Urinary bladder (tissue), 2 donors: ENCODE measurements around the gene C11orf65. TPM values are rescaled to one million over a fixed set of nuclear protein-coding genes. Genes with fewer than 3 reads are reported as not detected.

ENCODE experiments used
- polyA plus RNA-seq: library from polyadenylated mRNA; stranded (reverse); fragments of 200-250 nt; gene quantifications from one replicate; pipeline ENCODE4 v1.2.3, GENCODE V29; 2013
- total RNA-seq: library from RNA; depleted of rRNA; stranded (reverse); fragments of >200 nt; gene quantifications from one replicate; pipeline ENCODE4 v1.2.3, GENCODE V29; 2014
- donor health status: healthy.

The C11orf65 gene
- total and polyA plus RNA-seq, 2 donors = 0.18 to 1.4 TPM

Other genes with a start within 250 kb of the C11orf65 start
- gene NPAT, start 244.9 kb downstream of the C11orf65 start, total RNA-seq = 38.2 TPM
- 5.9 TPM for gene NPAT, start 244.9 kb downstream of the C11orf65 start, polyA plus RNA-seq
- 267 TPM for gene ATM, start 244.5 kb downstream of the C11orf65 start, total RNA-seq
- 23.7 TPM for gene ATM, start 244.5 kb downstream of the C11orf65 start, polyA plus RNA-seq
- 104 TPM for gene POGLUT3, start 30.9 kb upstream of the C11orf65 start, total RNA-seq
- 29.6 TPM for gene POGLUT3, start 30.9 kb upstream of the C11orf65 start, polyA plus RNA-seq
- gene EXPH5, start 126.2 kb upstream of the C11orf65 start, total RNA-seq = 5.1 TPM
- 0.33 TPM for gene EXPH5, start 126.2 kb upstream of the C11orf65 start, polyA plus RNA-seq
- 28.1 TPM for gene DDX10, start 197.5 kb upstream of the C11orf65 start, total RNA-seq
- gene DDX10, start 197.5 kb upstream of the C11orf65 start, polyA plus RNA-seq = 15.9 TPM